Testis (tissue), 3 donors: Measurements from ENCODE around the gene ASPA. TPM values are rescaled to one million over a fixed set of nuclear protein-coding genes. Genes with fewer than 3 reads are reported as not detected.
"Not testable (repeated sequence)": the region's sequence is repeated elsewhere in the genome, so short reads cannot be mapped to it uniquely, and the experiment has no call there.

Experiments
- DNase-seq: peaks from one replicate; pipeline ENCODE4 v3.0.0-alpha.2; 2019
- H3K27ac ChIP-seq, 2 donors: fragments of 200-600 bp; sonication (generic); one replicate each; pipeline ENCODE4 v1.5.1; 2019
- H3K27me3 ChIP-seq: fragments of 200-600 bp; sonication (generic); one replicate; pipeline ENCODE4 v1.5.1; 2019
- H3K36me3 ChIP-seq: fragments of 200-600 bp; sonication (generic); one replicate; pipeline ENCODE4 v1.5.1; 2017; ENCODE audit warnings: low read depth; ENCODE audit errors: missing control alignments
- H3K4me1 ChIP-seq: fragments of 200-600 bp; sonication (generic); one replicate; pipeline ENCODE4 v1.5.1; 2019
- H3K4me3 ChIP-seq, 2 donors: fragments of 200-600 bp; sonication (generic); one replicate each; pipeline ENCODE4 v1.5.1; 2017 to 2019
- H3K9me3 ChIP-seq: fragments of 200-600 bp; sonication (generic); one replicate; pipeline ENCODE4 v1.5.1; 2017
- POLR2A ChIP-seq: fragments of 450-650 bp; IDR thresholded peaks from one replicate; pipeline ENCODE4 v1.6.1; 2017; ENCODE audit warnings: antibody characterized with exemption, mild to moderate bottlenecking, moderate library complexity
- WGBS, 2 donors: methylation state at CpG; one replicate each; pipeline ENCODE4 v1.1.5; 2018; 5-methylcytosine and 5-hydroxymethylcytosine counted together
- intact Hi-C: fragments of 100-400 bp; cut with DNase I; formaldehyde crosslinking; loops from one replicate; pipeline ENCODE4 v1.15.1; 2023; ENCODE audit warnings: low total_unique reads
- polyA plus RNA-seq: library from polyadenylated mRNA; stranded (reverse); fragments of 350-450 nt; fragmentation: Illumina TruSeq; extraction: RNeasy Lipid Tissue Mini Kit (QIAGEN cat#74804); gene quantifications from one replicate; pipeline ENCODE4 v1.2.3, GENCODE V29; 2014; ENCODE audit warnings: low read depth, low replicate concordance; ENCODE audit not compliant: insufficient read depth
- total RNA-seq, 2 donors: library from RNA; depleted of rRNA; stranded (reverse); fragments of >200 nt; gene quantifications; one replicate each; pipeline ENCODE4 v1.2.3, GENCODE V29; 2016
- TF ChIP-seq, protein P1 (sequence below), 3 experiments: fragments of 450-650 bp in 2 of 3; fragments of 200-600 bp in 1 of 3; sonication (generic) in 1 of 3; IDR thresholded peaks; one replicate each; pipeline ENCODE4 v1.5.1; 2016 to 2019; ENCODE audit warnings: antibody characterized with exemption in 3 of 3, mild to moderate bottlenecking in 2 of 3, moderate library complexity in 1 of 3

The ASPA gene
- total and polyA plus RNA-seq, 3 donors from 2014 or later: 5.0 to 16.1 (median 6.1) TPM

GRCh38 chr17:3511852-3512504 lies 36.2 kb downstream of the ASPA start:
- Histone ChIP-seq H3K4me3 (no peak overlapping the region), H3K27me3 (no peaks in the 10 kb centered on the region), H3K4me1 (peaks cover 14% of the 10 kb centered on the region), H3K36me3 (no peaks in the 10 kb centered on the region), H3K9me3 (no peaks in the 10 kb centered on the region), H3K27ac (peak overlapping the region; percentile 55 to 77)
- 54 to 70% methylated on average over 7 of the region's 8 CpGs for WGBS, 2 donors
- intact Hi-C loops: no loop called here
- TF ChIP-seq, protein P1, sequence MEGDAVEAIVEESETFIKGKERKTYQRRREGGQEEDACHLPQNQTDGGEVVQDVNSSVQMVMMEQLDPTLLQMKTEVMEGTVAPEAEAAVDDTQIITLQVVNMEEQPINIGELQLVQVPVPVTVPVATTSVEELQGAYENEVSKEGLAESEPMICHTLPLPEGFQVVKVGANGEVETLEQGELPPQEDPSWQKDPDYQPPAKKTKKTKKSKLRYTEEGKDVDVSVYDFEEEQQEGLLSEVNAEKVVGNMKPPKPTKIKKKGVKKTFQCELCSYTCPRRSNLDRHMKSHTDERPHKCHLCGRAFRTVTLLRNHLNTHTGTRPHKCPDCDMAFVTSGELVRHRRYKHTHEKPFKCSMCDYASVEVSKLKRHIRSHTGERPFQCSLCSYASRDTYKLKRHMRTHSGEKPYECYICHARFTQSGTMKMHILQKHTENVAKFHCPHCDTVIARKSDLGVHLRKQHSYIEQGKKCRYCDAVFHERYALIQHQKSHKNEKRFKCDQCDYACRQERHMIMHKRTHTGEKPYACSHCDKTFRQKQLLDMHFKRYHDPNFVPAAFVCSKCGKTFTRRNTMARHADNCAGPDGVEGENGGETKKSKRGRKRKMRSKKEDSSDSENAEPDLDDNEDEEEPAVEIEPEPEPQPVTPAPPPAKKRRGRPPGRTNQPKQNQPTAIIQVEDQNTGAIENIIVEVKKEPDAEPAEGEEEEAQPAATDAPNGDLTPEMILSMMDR (IDR thresholded peaks at IDR 0.05): no peak
- TF ChIP-seq POLR2A: no peak
- no peak for DNase-seq

- TF ChIP-seq, protein P1 (IDR thresholded peaks at IDR 0.05): no peak
- TF ChIP-seq POLR2A: no peak
- 36 to 38% methylated on average over 20 of the region's 20 CpGs for WGBS, 2 donors
- H3K9me3 ChIP-seq: no peaks in the 10 kb centered on the region
- peaks cover 14% of the 10 kb centered on the region for H3K4me1 ChIP-seq
- H3K36me3 ChIP-seq: no peaks in the 10 kb centered on the region
- intact Hi-C loops: no loop called here
- DNase-seq: peak; percentile 69
- no peaks in the 10 kb centered on the region for H3K27me3 ChIP-seq
- H3K27ac ChIP-seq: peak overlapping the region; percentile 55 to 77
- H3K4me3 ChIP-seq: no peak overlapping the region
Observed at GRCh38 chr17:3512505-3513171, 36.8 kb downstream of the ASPA start.

GRCh38 chr17:3513305-3514035 lies 37.7 kb downstream of the ASPA start:
- Histone ChIP-seq H3K9me3 (no peaks in the 10 kb centered on the region), H3K36me3 (no peaks in the 10 kb centered on the region), H3K4me3 (no peak overlapping the region), H3K4me1 (peaks cover 14% of the 10 kb centered on the region), H3K27ac (peak overlapping the region; percentile 55 to 77), H3K27me3 (no peaks in the 10 kb centered on the region)
- WGBS, 2 donors: 44 to 74% methylated on average over 18 to 23 of the region's 23 CpGs
- TF ChIP-seq POLR2A: no peak
- TF ChIP-seq, protein P1 (IDR thresholded peaks at IDR 0.05): no peak
- DNase-seq: peak; percentile 59
- intact Hi-C loops: no loop called here

DNA sequence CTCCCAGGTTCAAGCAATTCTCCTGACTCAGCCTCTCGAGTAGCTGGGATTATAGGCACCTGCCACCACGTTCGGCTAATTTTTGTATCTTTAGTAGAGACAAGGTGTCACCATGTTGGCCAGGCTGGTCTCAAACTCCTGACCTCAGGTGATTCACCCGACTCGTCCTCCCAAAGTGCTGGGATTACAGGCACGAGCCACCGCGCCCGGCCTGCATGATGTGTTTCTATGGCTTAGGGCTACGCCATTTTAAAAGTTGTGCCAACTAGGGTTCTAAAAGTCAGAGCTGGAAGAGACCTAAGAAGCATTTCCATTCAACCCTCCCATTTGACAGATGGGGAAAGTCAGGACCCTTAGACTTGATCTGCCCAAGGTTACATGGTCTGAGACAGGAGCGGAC lies 38.4 kb downstream of the ASPA start:
- H3K27me3 ChIP-seq, intact Hi-C loops, H3K9me3 ChIP-seq, H3K27ac ChIP-seq, H3K36me3 ChIP-seq, DNase-seq, H3K4me3 ChIP-seq: not testable (repeated sequence)
- WGBS, 2 donors: 74 to 82% methylated on average over 11 of the region's 11 CpGs
- peaks cover 14% of the 10 kb centered on the region for H3K4me1 ChIP-seq

- DNase-seq: no peak
- no peak for TF ChIP-seq POLR2A
- TF ChIP-seq, protein P1 (IDR thresholded peaks at IDR 0.05): no peak
- Histone ChIP-seq H3K9me3 (no peaks in the 10 kb centered on the region), H3K4me1 (peaks cover 14% of the 10 kb centered on the region), H3K4me3 (no peak overlapping the region), H3K27ac (no peak overlapping the region), H3K27me3 (no peaks in the 10 kb centered on the region), H3K36me3 (no peaks in the 10 kb centered on the region)
- intact Hi-C loops: no loop called here
- WGBS, 2 donors: 79 to 92% methylated on average over 9 of the region's 9 CpGs
Observed at GRCh38 chr17:3514873-3515272, 39.1 kb downstream of the ASPA start.

DNA sequence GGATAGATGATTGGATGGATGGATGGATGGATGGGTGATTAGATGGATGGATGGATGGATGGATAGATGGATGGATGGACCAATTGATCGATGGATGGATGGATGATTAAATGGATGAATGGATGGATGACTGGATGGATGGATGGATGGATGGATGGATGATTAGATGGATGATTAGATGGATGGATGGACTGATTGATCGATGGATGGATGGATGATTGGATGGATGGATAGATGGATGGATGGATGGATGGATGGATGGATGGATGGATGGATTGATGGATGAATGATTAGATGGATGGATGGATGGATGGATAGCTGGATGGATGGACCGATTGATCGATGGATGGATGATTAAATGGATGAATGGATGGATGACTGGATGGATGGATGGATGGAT lies 43.7 kb downstream of the ASPA start:
- H3K9me3 ChIP-seq, DNase-seq: not testable (repeated sequence)
- WGBS, 2 donors: 94 to 96% methylated on average over 4 of the region's 4 CpGs

More for the DNA sequence above, 43.7 kb downstream of the ASPA start:
- intact Hi-C loops, H3K4me3 ChIP-seq, H3K27ac ChIP-seq, H3K27me3 ChIP-seq, H3K4me1 ChIP-seq, H3K36me3 ChIP-seq: not testable (repeated sequence)
